PFSK-1 (cell line): ENCODE measurements around the gene FMNL2.

ENCODE experiments used
- FOXP2 ChIP-seq: optimal IDR thresholded peaks from 2 replicates; pipeline ENCODE3; 2011; ENCODE audit warnings: borderline replicate concordance, control low read depth, inconsistent platforms; ENCODE audit not compliant: insufficient read depth; ENCODE audit errors: extremely low read length, extremely low read depth
- POLR2AphosphoS5 ChIP-seq: IDR thresholded peaks from 2 replicates; pipeline ENCODE4 v1.6.1; 2012; ENCODE audit warnings: low read depth, mild to moderate bottlenecking, control low read depth, low read length, moderate library complexity
- SIN3A ChIP-seq: IDR thresholded peaks from 2 replicates; pipeline ENCODE4 v1.6.1; 2012; ENCODE audit warnings: mild to moderate bottlenecking, low read length, moderate library complexity, borderline replicate concordance; ENCODE audit not compliant: insufficient read depth
- TAF1 ChIP-seq: IDR thresholded peaks from 2 replicates; pipeline ENCODE4 v1.6.1; 2012; ENCODE audit warnings: low read length, control low read depth, borderline replicate concordance; ENCODE audit not compliant: insufficient read depth
- TF ChIP-seq, protein P1 (sequence below), 2 experiments: IDR thresholded peaks; 2 replicates each; pipeline versions ENCODE4 v1.6.1 to v1.8.0; 2011 to 2012; ENCODE audit warnings: low read depth in 2 of 2, low read length in 2 of 2, control low read depth in 1 of 2, inconsistent platforms in 1 of 2, mild to moderate bottlenecking in 1 of 2, moderate library complexity in 1 of 2; ENCODE audit not compliant: insufficient read depth in 1 of 2

DNA sequence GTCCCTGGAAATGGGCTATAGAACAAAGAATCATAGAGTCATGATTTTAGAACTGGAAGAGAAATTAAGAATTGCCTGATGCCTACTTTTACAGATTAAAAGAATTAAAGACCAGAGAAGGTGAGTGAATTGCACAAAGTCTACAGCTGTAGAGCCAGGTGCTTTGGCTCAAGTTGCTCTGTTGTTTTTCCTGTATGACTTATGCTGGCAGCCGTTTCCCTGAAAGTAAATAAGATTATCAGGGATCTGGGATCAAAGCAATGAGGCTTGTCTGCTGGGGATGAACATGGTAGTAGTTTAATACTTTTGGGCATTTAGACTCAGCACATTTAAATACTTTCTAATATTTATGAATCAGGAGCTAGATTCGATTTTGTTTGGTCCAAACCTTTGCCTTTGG is 215.4 kb downstream of the FMNL2 start:
- TF ChIP-seq TAF1: no peak
- TF ChIP-seq, protein P1, sequence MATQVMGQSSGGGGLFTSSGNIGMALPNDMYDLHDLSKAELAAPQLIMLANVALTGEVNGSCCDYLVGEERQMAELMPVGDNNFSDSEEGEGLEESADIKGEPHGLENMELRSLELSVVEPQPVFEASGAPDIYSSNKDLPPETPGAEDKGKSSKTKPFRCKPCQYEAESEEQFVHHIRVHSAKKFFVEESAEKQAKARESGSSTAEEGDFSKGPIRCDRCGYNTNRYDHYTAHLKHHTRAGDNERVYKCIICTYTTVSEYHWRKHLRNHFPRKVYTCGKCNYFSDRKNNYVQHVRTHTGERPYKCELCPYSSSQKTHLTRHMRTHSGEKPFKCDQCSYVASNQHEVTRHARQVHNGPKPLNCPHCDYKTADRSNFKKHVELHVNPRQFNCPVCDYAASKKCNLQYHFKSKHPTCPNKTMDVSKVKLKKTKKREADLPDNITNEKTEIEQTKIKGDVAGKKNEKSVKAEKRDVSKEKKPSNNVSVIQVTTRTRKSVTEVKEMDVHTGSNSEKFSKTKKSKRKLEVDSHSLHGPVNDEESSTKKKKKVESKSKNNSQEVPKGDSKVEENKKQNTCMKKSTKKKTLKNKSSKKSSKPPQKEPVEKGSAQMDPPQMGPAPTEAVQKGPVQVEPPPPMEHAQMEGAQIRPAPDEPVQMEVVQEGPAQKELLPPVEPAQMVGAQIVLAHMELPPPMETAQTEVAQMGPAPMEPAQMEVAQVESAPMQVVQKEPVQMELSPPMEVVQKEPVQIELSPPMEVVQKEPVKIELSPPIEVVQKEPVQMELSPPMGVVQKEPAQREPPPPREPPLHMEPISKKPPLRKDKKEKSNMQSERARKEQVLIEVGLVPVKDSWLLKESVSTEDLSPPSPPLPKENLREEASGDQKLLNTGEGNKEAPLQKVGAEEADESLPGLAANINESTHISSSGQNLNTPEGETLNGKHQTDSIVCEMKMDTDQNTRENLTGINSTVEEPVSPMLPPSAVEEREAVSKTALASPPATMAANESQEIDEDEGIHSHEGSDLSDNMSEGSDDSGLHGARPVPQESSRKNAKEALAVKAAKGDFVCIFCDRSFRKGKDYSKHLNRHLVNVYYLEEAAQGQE (IDR thresholded peaks at IDR 0.05; ENCODE audit: insufficient read depth in 1 of 2, low read depth in 2 of 2, low read length in 2 of 2): no peak
- TF ChIP-seq POLR2AphosphoS5: no peak
- TF ChIP-seq SIN3A: no peak
- no peak for TF ChIP-seq FOXP2
